ENCODE measurements around the gene PLEKHA7. TPM values are rescaled to one million over a fixed set of nuclear protein-coding genes. Genes with fewer than 3 reads are reported as not detected.

PLEKHA7 gene
- total and polyA plus RNA-seq, 8 donors: 12.8 to 82.3 (median 46.6) TPM

DNA sequence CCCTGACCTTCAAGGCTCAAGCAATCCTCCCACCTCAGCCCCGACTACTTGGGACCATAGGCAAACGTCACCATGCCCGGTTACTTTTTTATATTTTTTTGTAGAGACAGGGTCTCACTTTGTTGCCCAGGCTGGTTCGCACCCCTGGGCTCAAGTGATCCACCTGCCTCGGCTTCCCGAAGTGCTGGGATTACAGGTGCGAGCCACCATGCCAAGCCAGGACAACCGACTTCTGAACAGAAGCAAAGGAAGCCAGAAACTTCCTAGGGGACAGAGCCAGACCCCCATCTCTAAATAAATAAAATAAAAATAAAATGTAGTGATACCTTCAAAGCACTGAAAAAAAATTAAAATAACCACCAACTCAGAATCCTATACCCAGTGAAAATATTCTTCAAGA is 249.3 kb downstream of the PLEKHA7 start:
- no peaks in the 10 kb centered on the region for H3K27me3 ChIP-seq
- 91 to 94% (median 94%) methylated on average over 8 of the region's 8 CpGs for WGBS, 5 donors
- TF ChIP-seq POLR2AphosphoS5 (IDR thresholded peaks at IDR 0.05): no peak
- TF ChIP-seq, protein P1, sequence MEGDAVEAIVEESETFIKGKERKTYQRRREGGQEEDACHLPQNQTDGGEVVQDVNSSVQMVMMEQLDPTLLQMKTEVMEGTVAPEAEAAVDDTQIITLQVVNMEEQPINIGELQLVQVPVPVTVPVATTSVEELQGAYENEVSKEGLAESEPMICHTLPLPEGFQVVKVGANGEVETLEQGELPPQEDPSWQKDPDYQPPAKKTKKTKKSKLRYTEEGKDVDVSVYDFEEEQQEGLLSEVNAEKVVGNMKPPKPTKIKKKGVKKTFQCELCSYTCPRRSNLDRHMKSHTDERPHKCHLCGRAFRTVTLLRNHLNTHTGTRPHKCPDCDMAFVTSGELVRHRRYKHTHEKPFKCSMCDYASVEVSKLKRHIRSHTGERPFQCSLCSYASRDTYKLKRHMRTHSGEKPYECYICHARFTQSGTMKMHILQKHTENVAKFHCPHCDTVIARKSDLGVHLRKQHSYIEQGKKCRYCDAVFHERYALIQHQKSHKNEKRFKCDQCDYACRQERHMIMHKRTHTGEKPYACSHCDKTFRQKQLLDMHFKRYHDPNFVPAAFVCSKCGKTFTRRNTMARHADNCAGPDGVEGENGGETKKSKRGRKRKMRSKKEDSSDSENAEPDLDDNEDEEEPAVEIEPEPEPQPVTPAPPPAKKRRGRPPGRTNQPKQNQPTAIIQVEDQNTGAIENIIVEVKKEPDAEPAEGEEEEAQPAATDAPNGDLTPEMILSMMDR (IDR thresholded peaks at IDR 0.05): no peak
- no peak for TF ChIP-seq EP300 (IDR thresholded peaks at IDR 0.05)
- TF ChIP-seq POLR2A (IDR thresholded peaks at IDR 0.05): no peak
- H3K36me3 ChIP-seq: peaks cover 0 to 4% (median 0%) of the 10 kb centered on the region in 4 donors
- H3K9me3 ChIP-seq: no peaks in the 10 kb centered on the region
- DNase-seq: no peak
- H3K4me1 ChIP-seq: no peaks in the 10 kb centered on the region
- intact Hi-C loops (cut with DNase I; ENCODE audit: low total_unique reads): no loop called here
- no peak overlapping the region for H3K27ac ChIP-seq
- no peak overlapping the region for H3K4me3 ChIP-seq

DNA sequence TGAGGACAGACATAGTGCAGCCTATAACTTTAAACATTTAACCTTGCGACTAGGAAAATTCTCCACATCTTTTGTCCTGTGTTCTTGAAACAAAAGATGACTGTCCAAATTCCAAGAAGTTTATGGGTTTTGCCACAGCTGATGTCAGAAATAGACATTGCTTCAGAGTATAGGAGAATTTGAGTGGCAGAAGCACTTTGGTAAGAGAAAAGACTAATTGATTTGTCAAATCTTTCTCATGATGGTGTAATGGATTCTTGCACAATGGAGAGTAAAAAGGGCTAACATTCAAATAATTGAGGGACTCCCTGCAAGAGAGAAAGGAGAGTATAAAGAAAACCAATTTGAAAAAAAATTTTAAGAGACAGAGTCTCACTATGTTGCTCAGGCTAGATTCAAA is 250.5 kb downstream of the PLEKHA7 start:
- no peak for DNase-seq
- H3K9me3 ChIP-seq: no peaks in the 10 kb centered on the region
- H3K4me3 ChIP-seq: no peak overlapping the region
- 85 to 100% (median 97%) methylated on average over 1 of the region's 1 CpG for WGBS, 5 donors
- TF ChIP-seq POLR2AphosphoS5 (IDR thresholded peaks at IDR 0.05): no peak
- TF ChIP-seq POLR2A (IDR thresholded peaks at IDR 0.05): no peak
- TF ChIP-seq, protein P1 (IDR thresholded peaks at IDR 0.05): no peak
- no peak for TF ChIP-seq EP300 (IDR thresholded peaks at IDR 0.05)
- no peaks in the 10 kb centered on the region for H3K4me1 ChIP-seq
- no peaks in the 10 kb centered on the region for H3K27me3 ChIP-seq
- H3K36me3 ChIP-seq: peaks cover 0 to 7% (median 3%) of the 10 kb centered on the region in 4 donors
- H3K27ac ChIP-seq: no peak overlapping the region
- intact Hi-C loops (cut with DNase I; ENCODE audit: low total_unique reads): no loop called here

DNA sequence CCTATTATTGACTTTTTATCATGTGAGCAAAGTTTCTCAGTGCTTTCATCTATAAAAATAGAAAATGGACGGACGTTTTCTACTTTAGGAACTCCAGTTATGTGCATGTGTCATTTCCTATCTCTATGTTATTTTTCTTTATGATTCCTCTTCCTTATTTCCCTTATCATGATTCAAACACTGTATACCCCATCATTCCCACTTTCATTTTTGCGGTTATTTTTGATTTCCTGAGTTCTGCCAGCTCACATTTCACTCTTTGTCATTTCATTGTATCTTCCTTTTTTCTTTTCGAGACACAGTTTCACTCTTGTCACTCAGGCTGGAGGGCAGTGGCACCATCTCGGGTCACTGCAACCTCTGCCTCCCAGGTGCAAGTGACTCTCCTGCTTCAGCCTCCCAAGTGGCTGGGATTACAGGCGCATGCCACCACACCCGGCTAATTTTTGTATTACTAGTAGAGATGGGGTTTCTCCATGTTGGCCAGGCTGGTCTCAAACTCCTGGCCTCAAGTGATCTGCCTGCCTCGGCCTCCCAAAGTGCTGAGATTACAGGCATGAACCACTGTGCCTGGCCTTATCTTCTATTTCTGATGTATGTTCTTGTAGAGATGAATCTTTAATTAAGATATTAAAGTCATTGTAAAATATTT is 254.2 kb downstream of the PLEKHA7 start:
- TF ChIP-seq POLR2AphosphoS5 (IDR thresholded peaks at IDR 0.05) (no peak), POLR2A (IDR thresholded peaks at IDR 0.05) (no peak), EP300 (IDR thresholded peaks at IDR 0.05) (no peak)
- TF ChIP-seq, protein P1 (IDR thresholded peaks at IDR 0.05): no peak
- no peaks in the 10 kb centered on the region for H3K4me1 ChIP-seq
- peaks cover 13 to 41% (median 36%) of the 10 kb centered on the region in 4 donors for H3K36me3 ChIP-seq
- intact Hi-C loops (cut with DNase I; ENCODE audit: low total_unique reads): no loop called here
- no peak overlapping the region for H3K27ac ChIP-seq
- WGBS, 5 donors: 66 to 76% (median 73%) methylated on average over 8 of the region's 8 CpGs
- H3K4me3 ChIP-seq: no peak overlapping the region
- no peaks in the 10 kb centered on the region for H3K27me3 ChIP-seq
- no peaks in the 10 kb centered on the region for H3K9me3 ChIP-seq
- DNase-seq: no peak

DNA sequence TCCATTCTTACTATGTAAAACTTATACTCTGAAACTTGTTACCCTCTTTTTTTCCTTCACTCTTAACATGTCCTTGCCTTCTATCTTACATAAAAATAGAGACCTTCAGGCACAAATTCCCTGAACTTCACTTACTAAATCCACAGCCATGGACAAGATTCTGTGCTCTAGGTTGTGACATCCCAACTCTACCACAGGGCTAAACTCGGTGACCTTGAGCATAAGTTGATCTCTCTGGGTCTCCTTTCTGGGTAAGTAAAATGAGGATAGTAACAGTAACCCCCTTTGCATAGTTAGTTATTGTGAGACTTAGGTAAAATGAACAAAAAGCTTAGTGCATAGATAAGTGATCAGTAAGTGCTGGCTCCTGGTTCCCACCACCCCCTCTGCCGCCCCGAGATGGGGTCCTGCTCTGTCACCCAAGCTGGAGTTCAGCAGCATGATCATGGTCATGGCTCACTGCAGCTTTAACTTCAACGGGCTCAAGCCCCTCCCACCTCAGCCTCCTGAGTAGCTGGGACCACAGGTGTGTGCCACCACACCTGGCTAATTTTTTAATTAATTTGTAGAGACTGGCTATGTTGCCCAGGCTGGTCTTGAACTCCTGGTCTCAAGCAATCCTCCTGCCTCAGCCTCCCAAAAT is 255.7 kb downstream of the PLEKHA7 start:
- Histone ChIP-seq H3K27ac (no peak overlapping the region), H3K27me3 (no peaks in the 10 kb centered on the region), H3K9me3 (no peaks in the 10 kb centered on the region), H3K4me3 (no peak overlapping the region), H3K4me1 (no peaks in the 10 kb centered on the region), H3K36me3 (peaks cover 21 to 55% (median 51%) of the 10 kb centered on the region in 4 donors)
- TF ChIP-seq POLR2A (IDR thresholded peaks at IDR 0.05): no peak
- TF ChIP-seq EP300 (IDR thresholded peaks at IDR 0.05): no peak
- TF ChIP-seq, protein P1 (IDR thresholded peaks at IDR 0.05): no peak
- TF ChIP-seq POLR2AphosphoS5 (IDR thresholded peaks at IDR 0.05): no peak
- intact Hi-C loops (cut with DNase I; ENCODE audit: low total_unique reads): no loop called here
- no peak for DNase-seq
- 91 to 98% (median 96%) methylated on average over 4 of the region's 4 CpGs for WGBS, 5 donors
